ENCODE results near the gene CD300E.
"Not testable (repeated sequence)": the region's sequence is repeated elsewhere in the genome, so short reads cannot be mapped to it uniquely, and the experiment has no call there.

CD300E gene, protein sequence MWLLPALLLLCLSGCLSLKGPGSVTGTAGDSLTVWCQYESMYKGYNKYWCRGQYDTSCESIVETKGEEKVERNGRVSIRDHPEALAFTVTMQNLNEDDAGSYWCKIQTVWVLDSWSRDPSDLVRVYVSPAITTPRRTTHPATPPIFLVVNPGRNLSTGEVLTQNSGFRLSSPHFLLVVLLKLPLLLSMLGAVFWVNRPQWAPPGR
- 0 reads per million in 4 experiments for total RNA-seq

DNA sequence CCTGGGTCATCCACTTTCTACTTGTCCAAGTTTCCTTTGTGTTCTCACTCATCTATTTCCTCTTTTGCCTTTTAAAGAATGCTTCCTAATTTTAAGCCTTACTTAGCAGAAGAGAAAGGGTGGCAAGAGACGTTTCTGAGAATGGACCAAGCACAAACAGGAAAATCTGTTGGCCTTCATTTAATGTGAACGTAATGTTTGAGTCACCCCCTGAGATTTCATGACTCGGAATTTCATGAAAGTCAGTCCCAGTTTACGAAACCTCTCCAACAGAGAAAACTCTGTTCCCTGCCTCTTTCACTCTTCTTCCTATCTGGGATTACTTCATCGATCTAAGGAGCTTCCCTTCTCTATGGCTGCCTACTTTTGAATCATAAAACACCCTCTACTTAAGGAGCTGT, at the start of gene CD300E:
Gene CD300E, minus strand, starts transcription at position 46 of the 401 bp plus-strand sequence. CDS start 117 bp downstream, outside the sequence.
- no peak for DNase-seq

DNA sequence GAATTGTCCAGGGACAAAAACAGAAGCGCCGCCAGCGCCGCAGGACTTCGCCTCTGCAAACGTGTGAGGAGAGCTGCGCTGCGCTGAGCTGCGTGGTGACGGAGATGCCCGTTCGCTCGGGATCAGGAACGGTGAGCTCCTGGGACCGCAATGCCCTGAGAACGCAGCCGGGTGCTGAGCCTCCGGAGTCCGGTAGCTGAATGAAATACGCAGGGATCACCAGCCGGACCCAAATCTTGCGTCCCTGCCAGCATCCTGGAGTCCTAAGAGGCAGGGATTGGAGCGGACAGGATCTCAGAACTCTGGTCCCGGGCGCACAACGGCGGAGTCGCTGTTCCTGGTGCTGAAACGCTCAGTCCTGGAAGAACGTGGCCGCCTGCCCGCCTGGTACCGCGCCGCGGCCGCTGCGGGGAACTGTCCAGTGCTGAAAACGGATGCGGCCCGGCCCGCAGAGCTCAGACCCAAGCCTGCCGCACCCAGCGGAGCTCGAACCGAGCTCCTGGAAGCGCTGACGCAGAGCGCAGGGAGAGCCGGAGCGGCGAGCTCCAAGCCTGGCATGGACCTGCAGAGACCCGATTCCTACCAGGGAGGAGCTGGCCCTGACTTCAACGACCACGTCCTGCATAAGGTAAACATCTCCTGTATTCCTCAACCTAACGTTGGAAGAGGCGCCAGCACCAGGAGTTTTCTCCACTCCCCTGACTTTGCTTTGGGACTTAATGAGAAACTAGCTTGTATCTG, 47.7 kb upstream of the CD300E start:
- DNase-seq = peak; percentile 58

DNA sequence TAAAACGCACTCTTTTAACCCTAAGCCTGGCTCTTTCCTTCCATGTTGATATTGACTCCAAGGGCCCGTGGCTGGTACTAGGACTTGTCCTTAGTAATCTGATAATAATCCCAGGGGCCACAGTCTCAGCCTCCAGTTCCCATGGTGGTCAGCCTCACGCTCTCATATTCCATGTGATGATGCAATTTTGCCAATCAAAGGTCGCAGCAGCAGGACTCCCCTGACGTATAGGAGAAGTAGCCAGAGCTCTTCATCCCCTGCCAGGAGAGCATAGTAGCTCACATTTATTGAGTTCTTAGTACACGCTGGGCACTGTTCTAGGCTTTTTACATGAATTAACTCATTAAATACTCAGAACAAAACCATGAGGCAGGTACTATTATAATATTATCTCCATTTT, 46.8 kb upstream of the CD300E start:
- no peak for DNase-seq

DNA sequence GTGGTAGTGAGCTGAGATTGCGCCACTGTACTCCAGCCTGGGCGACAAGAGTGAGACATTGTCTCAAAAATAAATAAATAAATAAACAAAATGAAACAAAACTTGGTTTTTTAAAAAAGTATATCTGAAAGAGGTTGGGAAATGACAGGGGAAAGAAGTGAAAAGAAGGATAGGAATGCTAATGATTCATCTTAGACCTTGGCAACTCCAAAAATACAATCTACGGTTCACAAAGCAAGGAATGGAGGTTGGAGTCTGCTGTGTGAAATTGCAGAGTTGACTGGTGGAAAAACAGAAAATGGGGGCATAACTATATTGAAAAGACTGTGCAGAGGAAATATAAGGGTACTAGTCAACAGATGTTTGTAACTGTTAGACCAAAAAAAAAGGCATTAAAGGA, 40.0 kb upstream of the CD300E start:
- DNase-seq = no peak

DNA sequence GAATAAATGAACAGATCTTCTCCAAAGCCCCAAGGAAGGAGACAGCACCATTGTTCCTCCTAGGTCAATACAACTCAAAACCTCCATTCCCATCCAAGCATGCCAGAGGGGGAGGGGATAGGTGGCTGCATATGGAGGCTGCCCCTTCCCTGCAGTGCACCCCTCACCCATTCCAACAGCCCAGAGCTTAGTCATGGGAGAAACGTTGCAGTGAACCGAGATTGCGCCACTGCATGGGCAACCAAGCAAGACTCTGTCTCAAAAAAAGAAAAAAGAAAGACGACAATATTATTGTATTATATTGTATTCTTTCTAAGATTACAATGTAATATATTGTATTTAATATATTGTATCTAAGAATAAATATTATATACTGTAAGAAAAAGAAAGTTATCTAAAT, 36.4 kb upstream of the CD300E start:
- DNase-seq = no peak

DNA sequence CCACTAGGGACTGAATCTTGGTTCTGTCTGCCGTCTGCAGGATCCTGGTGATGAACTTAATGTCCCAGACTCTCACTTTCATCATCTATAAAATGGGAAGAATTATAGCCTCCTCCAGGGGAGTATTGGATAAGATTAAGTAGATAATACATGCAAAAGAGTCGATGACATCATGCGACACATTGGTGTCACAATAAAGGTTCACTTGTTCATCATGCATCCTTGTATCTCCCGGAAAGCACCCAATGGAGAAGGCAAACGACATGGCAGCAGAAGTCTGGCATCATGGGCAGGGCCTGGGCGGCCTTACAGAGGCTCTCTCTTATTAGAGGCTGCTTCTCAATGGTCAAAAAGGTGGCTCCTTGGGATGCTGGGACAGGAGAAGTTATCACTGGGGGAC, 35.1 kb upstream of the CD300E start:
- DNase-seq = no peak

DNA sequence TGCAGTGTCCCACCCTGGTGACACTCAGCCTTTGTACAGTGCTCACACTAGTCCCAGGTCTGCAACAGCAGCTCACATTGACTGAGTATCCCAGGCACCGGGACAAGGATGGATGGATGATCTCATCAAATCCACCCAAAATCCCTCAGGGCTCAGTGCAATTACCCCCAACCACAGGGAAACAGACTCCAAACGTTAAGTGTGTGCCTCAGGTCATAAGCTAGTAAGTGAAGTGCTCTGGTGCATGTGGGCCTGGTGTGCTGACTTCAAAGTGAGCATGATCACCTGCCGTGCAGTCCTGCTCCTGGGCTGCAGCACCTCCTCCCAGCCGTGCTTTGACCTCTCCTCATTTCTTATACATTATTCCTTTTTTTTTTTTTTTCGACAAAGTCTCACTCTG, 31.2 kb upstream of the CD300E start:
- no peak for DNase-seq

DNA sequence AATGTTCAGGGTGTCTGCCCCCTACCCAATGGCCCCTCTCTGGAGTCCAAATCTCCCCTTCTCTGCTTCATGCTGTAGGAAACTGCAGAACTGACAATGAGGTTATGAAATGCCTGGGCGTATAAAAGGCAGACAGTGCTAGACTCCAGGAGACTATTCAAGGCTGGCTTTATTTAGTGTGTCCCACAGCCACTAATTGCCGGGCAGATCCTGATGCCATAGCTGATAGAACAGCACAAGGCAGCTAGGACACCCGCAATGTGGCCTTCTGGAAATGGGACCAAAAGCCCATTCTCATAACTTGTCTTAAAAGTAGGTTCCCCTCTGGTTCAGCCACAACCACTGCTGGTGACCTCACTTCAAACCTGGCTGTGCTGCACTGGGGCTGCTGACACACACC, 28.5 kb upstream of the CD300E start:
- DNase-seq = no peak

DNA sequence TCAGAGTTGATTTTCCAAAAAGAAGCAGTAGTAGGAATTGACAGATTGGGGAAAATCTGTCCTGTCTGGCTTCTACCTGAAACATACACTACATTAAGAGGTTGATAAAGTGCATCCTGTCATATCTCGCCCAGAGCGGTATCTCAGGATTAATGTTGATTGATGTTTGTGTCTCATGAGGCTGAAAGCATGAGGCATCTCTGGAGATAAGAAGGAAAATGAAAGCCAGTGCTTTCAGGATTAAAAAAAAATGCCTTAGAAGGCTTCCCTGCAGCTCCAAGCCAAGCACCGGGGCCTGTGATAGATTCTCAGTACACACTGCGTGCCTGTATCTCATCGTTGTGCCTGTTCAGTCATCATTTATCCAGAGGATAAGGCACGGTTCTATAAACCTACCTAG, 26.4 kb upstream of the CD300E start:
- no peak for DNase-seq

DNA sequence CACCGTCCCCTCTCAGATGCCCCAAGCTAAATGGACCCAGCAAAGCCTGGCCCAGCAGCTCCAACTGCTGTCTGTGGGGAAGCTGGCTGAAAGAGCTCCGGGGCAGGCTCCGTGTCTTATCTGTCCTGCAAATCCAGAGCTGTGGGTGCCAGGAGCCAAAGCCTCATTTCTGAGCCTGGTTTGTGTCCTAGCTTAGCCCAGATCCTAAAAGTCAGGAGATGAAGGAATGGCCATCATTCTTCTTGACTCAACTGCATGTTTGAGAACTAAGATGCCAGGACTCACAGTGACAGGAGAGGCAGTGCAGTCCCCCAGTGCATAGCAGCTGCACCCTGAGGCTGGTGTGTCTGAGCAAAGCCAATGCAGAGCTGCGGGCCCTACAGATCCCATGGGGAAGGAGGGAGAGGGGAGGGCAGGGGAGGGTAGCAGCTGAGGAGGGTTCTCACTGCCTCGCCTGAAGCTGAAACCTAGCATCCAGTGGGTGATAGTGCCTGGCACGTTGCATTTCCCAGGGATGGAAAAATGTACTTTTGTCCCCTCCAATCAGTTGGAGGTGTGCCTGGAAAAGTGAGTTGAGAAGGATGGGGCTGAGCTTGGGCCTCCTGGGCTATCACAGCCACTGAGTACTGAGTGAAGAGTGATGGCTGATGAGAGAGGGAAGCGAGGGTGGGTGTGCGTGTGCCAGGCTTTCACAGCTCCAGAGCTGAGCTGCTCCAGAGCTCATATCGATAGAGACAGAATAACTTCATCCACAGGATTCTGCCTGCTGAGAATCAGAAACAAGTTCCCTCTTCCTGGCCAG, 24.5 kb upstream of the CD300E start:
- no peak for DNase-seq

DNA sequence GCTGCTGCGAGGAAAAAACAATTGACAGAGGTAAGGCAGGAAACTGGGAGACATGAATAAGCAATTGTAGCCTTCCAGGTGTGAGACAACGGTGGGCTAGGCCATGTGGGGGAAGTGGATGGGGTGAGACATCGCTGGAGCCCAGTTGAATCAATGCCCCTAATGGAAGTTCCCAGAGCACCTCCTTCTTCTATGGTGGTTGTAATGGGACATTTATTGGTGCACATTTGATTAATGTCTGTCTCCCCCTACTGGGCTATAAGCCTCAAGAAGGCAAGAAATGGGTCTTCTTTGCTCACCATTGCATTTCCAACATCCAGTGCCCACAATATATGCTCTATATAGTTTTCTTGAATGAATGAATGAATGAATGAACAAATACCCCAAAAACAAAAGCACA, 22.7 kb upstream of the CD300E start:
- no peak for DNase-seq

DNA sequence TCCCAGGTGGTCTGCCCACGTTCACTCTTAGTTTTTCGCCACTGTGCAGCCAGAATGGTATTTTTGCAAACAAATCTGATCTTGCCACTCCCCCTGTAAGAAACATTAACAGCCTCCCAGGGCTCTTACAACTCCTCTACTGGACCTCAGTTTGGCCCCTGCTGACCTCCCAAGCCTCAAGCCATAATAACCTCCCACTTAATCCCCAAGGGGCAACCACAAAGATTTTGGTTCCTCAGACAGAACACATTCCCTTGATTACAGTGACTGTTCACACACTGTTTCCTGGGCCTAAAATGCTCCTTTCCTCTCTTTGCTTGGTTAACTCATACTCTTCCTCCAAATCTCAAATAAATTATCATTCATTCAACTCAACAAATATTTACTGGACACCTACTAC, 21.5 kb upstream of the CD300E start:
- no peak for DNase-seq

DNA sequence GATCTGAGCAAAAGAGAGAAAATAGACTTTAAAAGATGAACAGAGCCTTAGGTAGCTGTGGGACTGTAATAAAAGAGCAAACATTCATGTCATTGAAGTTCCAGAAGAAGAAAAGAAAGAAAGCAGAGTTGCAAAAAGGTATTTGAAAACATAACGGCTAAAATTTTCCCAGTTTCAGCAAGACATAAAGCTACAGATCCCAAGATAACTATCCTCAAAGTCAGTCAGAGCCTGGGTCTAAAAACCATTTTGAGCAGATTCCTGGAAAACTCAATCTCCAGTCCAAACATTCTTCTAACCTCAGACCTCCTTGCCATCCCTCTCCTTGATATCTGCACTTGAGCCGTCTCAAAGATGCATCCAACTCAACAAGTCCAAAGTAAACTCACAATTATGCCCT, 20.9 kb upstream of the CD300E start:
- DNase-seq = no peak

DNA sequence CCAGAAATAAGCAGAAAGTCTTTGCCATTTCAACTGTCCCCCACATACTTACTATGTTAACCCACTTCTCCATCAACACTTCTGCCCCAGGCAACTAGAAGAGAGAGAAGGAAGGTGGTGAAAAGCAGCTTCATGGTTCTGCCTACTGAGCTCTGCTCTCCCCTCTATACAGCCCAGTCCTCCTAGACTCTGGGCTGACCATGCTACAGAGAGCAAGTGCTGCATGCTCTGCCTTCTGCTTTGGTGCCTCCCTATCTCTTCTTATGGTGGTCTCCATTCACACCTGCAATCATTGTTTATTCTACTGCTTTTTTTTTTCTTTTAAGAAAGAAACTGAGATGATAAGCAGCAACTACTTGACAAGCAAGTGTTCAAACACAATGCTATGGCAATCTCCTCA, 20.3 kb upstream of the CD300E start:
- no peak for DNase-seq

DNA sequence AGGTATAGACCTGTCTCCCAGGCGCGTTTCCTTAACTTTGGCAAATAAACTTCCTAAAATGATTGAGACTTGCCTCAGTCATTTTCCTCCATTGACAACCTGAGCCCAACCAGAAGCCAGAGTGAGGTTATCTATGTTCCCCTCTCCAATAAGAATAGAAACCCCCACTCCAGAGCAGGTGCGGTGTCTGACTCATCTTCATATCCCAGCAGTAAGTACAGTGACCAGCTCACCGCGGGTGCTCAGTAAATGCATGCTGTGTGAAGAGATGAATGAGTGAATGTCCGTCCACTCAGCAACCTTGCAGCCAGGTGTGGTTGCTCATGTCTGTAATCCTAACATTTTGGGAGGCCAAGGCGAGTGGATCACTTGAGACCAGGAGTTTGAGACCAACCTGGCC, 19.5 kb upstream of the CD300E start:
- no peak for DNase-seq

DNA sequence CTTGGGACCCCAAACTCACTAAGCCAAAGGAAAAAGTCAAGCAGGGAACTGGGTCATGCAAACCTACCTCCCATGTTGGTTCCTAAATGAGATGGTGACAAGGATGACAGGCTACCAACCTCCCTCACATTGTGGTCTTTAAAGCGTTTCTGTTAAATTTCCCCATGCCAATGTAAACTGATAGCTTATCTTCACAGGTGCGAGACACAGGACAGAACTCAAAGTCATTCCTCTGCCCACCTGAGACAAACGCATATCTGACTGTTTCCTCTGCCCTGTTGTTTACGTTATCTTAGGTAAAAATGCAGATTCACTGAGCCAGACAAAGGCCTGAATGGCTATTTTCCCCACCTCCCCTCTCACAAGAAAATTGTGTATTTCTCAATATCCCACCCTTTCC, 19.0 kb upstream of the CD300E start:
- no peak for DNase-seq

DNA sequence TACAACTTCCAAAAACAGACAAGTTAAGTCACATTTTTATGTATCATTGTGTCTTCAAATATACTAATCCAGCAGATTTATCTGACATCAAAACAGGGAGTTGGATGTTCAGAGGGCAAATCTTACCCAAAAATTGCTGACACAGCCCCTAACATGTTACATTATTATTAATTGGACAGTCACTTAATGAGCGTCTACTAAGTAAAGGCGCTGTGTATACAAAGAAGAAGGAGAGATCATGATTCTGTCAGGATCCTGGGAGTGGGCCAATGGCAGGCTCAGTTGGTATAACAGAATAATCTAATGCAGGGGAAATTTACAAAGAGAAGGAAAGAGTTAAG, 18.4 kb upstream of the CD300E start:
- DNase-seq = no peak

DNA sequence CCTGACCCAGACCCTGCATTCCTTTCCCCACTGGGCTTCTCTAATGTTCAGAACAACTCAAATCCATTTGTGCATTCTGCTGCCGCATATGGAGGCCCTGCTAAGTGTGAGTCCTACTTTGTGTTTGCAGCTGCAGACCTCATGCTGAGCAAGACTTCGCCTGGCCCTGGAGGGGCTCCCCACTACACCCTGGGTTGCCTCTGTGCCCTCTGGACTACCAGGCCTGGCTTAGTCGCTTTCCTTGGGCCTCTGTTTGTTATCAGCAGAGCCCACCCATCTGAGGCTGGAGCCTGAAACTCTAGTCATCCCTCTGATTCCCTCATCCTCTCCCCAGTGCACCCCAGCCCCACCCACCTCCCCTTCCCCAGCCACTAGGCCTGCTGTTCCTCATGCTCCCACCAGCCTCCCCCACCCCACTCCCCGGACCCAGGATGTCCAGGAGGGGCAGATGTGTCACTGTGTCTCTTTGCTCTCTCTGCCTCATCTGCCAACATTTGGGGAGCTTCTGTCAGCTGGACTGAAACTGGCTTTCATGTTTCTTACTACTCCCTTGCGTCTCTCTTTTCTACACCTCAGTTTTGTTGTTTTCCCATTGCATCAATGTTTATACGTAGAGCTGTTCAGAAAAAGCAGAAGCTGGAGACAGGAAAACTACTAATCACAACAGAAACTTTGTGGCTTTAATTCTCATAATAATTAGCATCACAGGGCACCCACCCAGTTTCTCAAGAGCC, 17.9 kb upstream of the CD300E start:
- no peak for DNase-seq

DNA sequence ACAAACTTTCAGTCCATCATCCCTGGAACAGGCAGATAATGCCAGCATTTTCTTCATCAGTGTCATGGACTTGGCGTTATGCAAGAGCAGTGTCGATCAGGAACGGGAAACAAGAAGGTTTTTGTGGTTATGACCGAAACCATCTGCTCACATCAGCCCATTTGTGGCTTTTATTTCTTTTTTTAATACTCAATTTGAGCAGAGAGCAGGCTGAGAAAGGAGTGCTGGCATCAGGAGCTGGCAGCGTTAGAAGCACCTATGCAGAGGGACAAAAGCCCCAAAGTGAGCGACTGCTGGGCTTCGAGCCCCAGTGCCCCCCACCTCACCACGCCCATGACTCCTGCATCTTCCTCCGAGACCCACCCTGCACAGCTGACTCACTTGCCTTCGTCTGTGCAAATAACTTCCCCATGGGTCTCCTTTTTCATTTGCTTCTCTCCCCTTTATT, 16.2 kb upstream of the CD300E start:
- DNase-seq = no peak

DNA sequence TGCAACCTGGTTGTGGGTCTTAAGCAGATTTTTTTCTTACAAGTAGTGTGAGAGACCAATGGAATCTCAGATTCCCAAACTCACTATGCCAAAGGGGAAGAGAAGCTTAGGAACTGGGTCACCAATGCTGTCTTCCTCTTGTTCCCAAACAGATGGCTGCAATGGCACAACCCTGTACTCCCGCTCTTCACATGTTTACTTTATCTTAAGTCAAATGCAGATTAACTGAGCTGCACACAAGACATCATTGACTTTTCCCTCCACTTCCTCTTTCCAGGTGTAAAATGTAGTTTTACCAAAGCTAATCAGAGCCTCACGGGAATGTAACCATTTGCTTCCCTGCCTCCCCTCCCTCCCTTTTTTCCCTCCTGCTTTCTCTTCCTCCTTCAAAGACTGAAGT, 14.4 kb upstream of the CD300E start:
- no peak for DNase-seq

DNA sequence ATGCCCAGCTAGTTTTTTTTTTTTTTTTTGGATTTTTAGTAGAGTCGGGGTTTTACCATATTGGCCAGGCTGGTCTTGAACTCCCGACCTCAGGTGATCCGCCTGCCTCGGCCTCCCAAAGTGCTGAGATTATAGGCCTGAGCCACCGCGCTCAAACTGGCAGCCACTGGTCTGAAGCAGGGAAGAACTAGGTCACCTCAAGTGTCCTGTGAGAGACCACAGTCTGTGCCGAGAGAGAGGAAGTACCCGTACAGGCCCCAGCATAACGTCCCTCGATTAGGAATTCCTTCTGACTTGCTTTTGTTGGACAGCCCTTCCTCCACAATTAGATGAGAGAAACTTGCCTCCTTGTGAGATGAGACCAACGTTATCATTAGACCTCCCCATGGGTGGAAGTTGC, 13.7 kb upstream of the CD300E start:
- DNase-seq = no peak

DNA sequence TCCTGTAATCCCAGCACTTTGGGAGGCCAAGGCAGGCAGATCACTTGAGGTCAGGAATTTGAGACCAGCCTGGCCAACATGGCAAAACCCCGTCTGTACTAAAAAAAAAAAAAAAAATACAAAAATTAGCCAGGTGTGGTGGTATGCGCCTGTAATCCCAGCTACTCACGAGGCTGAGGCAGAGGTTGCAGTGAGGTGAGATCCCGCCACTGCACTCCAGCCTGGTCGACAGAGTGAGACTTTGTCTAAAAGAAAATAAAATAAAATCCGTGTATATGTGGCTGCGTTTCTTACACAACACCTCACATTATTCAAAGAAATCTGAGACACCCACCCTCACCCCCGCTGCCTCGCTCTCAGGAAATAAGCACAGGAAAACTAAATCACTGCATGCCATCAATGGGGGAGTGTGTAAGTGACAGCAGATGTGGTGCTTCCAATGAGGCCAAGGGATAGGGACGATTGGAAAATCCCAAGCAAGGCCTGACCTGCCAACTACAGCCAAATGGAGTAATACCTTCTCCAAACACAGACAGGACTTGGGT, 13.1 kb upstream of the CD300E start:
- not testable (repeated sequence) for DNase-seq

DNA sequence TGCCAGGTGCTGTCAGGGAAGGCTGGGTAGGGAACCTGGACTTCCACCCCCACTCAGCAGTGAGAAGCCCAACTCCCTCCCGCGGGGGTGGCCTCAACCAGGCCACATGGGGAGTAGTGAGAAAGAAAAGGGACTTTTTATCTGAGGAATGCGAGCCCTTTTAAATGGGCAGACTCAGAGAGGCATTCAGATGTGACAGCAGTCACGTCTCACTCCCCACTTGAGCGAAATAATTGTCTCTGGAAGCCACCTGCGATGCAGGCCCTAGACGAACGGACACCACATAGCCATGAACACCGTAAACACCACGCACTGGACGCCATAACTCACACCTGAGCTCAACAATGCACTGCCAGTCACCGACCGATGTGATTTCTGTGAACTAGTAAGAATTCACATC, 11.9 kb upstream of the CD300E start:
- DNase-seq = no peak

Data from effector CD8-positive, alpha-beta T cell (primary cell).